ENCODE data around the gene IL1RAPL1. TPM values are rescaled to one million over a fixed set of nuclear protein-coding genes. Genes with fewer than 3 reads are reported as not detected.

The IL1RAPL1 gene
- polyA plus RNA-seq, 1 donor from 2014 or later = not detected

DNA sequence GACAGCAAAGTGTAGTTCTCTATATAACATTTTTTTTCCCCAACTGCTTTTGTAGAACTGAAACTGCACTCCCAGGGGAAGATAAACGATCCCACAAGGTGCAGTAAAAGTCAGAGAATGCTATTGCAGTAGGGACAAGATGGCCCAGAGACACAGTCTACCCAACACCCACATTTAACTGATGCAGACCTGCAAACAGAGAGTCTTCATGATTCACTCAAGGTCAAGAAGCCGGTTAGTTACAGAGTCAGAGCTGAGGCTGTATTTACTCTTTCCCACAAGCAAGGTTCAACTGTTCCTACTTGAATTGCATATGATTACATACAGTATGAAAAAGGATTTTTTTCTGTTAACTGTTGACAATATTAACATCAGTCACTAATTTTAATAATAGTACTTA, 654.6 kb downstream of the IL1RAPL1 start:
- Histone ChIP-seq H3K4me2 (ENCODE audit: low read length) (no peak overlapping the region), H3K36me3 (ENCODE audit: insufficient read depth, low read length) (no peaks in the 10 kb centered on the region), H3K27me3 (ENCODE audit: insufficient read depth, low read depth, low read length) (no peaks in the 10 kb centered on the region), H3K9ac (ENCODE audit: low read length) (no peak overlapping the region), H3K27ac (ENCODE audit: low read length) (no peak overlapping the region), H3K9me3 (ENCODE audit: low read length) (no peaks in the 10 kb centered on the region), H2AFZ (ENCODE audit: low read depth, low read length) (no peak overlapping the region), H3K79me2 (replicated peaks; ENCODE audit: insufficient read depth, low read length) (no peaks in the 10 kb centered on the region), H3F3A (ENCODE audit: insufficient read depth, low read length, poor library complexity, severe bottlenecking) (no peaks in the 10 kb centered on the region), H4K20me1 (ENCODE audit: insufficient read depth) (no peaks in the 10 kb centered on the region), H3K9me2 (ENCODE audit: insufficient read depth, low read length) (no peaks in the 10 kb centered on the region), H3K4me3 (ENCODE audit: low read length) (no peak overlapping the region)
- no peak for TF ChIP-seq RAD21 (conservative IDR thresholded peaks at IDR 0.05)
- no peak for TF ChIP-seq TAF1 (IDR thresholded peaks at IDR 0.05; ENCODE audit: low read depth)
- no peak for TF ChIP-seq MXI1 (conservative IDR thresholded peaks at IDR 0.05; ENCODE audit: poor library complexity, severe bottlenecking)
- TF ChIP-seq, protein P1, sequence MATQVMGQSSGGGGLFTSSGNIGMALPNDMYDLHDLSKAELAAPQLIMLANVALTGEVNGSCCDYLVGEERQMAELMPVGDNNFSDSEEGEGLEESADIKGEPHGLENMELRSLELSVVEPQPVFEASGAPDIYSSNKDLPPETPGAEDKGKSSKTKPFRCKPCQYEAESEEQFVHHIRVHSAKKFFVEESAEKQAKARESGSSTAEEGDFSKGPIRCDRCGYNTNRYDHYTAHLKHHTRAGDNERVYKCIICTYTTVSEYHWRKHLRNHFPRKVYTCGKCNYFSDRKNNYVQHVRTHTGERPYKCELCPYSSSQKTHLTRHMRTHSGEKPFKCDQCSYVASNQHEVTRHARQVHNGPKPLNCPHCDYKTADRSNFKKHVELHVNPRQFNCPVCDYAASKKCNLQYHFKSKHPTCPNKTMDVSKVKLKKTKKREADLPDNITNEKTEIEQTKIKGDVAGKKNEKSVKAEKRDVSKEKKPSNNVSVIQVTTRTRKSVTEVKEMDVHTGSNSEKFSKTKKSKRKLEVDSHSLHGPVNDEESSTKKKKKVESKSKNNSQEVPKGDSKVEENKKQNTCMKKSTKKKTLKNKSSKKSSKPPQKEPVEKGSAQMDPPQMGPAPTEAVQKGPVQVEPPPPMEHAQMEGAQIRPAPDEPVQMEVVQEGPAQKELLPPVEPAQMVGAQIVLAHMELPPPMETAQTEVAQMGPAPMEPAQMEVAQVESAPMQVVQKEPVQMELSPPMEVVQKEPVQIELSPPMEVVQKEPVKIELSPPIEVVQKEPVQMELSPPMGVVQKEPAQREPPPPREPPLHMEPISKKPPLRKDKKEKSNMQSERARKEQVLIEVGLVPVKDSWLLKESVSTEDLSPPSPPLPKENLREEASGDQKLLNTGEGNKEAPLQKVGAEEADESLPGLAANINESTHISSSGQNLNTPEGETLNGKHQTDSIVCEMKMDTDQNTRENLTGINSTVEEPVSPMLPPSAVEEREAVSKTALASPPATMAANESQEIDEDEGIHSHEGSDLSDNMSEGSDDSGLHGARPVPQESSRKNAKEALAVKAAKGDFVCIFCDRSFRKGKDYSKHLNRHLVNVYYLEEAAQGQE (IDR thresholded peaks at IDR 0.05; ENCODE audit: borderline replicate concordance) = no peak
- no peak for TF ChIP-seq SMC3 (conservative IDR thresholded peaks at IDR 0.05; ENCODE audit: poor library complexity)

DNA sequence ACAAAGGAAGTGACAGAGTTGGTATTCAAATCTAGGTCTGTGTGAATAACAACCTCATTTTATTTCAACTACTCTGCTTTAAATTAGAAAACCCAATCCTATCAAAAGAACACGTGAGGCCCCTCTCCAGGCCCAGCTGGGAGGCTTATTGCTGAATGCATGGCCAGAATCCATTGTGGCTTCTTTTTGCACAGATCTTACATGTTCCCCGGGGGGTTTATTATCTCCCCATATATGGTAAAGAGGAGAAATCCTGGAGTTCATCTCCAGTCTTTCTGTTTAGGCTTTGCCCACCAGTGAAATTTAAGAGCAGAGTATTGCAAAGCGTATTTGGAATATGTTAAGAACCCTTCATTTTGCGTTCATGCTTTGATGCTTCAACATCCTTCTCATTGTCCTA, 655.6 kb downstream of the IL1RAPL1 start:
- H3K27ac ChIP-seq (ENCODE audit: low read length) = no peak overlapping the region
- no peaks in the 10 kb centered on the region for H3K79me2 ChIP-seq (replicated peaks; ENCODE audit: insufficient read depth, low read length)
- H2AFZ ChIP-seq (ENCODE audit: low read depth, low read length) = no peak overlapping the region
- no peaks in the 10 kb centered on the region for H3K27me3 ChIP-seq (ENCODE audit: insufficient read depth, low read depth, low read length)
- H3K9ac ChIP-seq (ENCODE audit: low read length) = no peak overlapping the region
- no peaks in the 10 kb centered on the region for H4K20me1 ChIP-seq (ENCODE audit: insufficient read depth)
- H3K4me3 ChIP-seq (ENCODE audit: low read length) = no peak overlapping the region
- TF ChIP-seq POLR2AphosphoS5 (IDR thresholded peaks at IDR 0.05) (no peak), MXI1 (conservative IDR thresholded peaks at IDR 0.05; ENCODE audit: poor library complexity, severe bottlenecking) (no peak), SMC3 (conservative IDR thresholded peaks at IDR 0.05; ENCODE audit: poor library complexity) (no peak), EZH2 (IDR thresholded peaks at IDR 0.05; ENCODE audit: borderline replicate concordance, insufficient read depth, low read length, poor library complexity, severe bottlenecking) (no peak), RAD21 (conservative IDR thresholded peaks at IDR 0.05) (no peak), EP300 (conservative IDR thresholded peaks at IDR 0.05; ENCODE audit: poor library complexity, severe bottlenecking) (no peak), TAF1 (IDR thresholded peaks at IDR 0.05; ENCODE audit: low read depth) (no peak)
- TF ChIP-seq, protein P2, sequence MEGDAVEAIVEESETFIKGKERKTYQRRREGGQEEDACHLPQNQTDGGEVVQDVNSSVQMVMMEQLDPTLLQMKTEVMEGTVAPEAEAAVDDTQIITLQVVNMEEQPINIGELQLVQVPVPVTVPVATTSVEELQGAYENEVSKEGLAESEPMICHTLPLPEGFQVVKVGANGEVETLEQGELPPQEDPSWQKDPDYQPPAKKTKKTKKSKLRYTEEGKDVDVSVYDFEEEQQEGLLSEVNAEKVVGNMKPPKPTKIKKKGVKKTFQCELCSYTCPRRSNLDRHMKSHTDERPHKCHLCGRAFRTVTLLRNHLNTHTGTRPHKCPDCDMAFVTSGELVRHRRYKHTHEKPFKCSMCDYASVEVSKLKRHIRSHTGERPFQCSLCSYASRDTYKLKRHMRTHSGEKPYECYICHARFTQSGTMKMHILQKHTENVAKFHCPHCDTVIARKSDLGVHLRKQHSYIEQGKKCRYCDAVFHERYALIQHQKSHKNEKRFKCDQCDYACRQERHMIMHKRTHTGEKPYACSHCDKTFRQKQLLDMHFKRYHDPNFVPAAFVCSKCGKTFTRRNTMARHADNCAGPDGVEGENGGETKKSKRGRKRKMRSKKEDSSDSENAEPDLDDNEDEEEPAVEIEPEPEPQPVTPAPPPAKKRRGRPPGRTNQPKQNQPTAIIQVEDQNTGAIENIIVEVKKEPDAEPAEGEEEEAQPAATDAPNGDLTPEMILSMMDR (IDR thresholded peaks at IDR 0.05; ENCODE audit: poor library complexity, severe bottlenecking) = no peak
- TF ChIP-seq, protein P1 (IDR thresholded peaks at IDR 0.05; ENCODE audit: borderline replicate concordance) = no peak
- no peaks in the 10 kb centered on the region for H3K9me2 ChIP-seq (ENCODE audit: insufficient read depth, low read length)
- no peaks in the 10 kb centered on the region for H3K36me3 ChIP-seq (ENCODE audit: insufficient read depth, low read length)
- H3K4me2 ChIP-seq (ENCODE audit: low read length) = no peak overlapping the region
- H3F3A ChIP-seq (ENCODE audit: insufficient read depth, low read length, poor library complexity, severe bottlenecking) = no peaks in the 10 kb centered on the region
- H3K9me3 ChIP-seq (ENCODE audit: low read length) = no peaks in the 10 kb centered on the region
